Measurements from ENCODE around the gene MGAT4B.
"Not testable (repeated sequence)": the region's sequence is repeated elsewhere in the genome, so short reads cannot be mapped to it uniquely, and the experiment has no call there.

MGAT4B gene
- total RNA-seq = 77.0 to 79.6 reads per million in 2 donors

- no peak for DNase-seq
Measured at GRCh38 chr5:179806250-179807048, at the start of gene MGAT4B. Gene MGAT4B, minus strand, starts transcription at chr5:179806866. Its CDS starts 283 bp downstream, at chr5:179806583.

- no peak for DNase-seq
Measured at GRCh38 chr5:179854356-179854755, 47.7 kb upstream of the MGAT4B start.

GRCh38 chr5:179852993-179853547 lies 46.4 kb upstream of the MGAT4B start:
- DNase-seq = no peak

- no peak for DNase-seq
Measured at GRCh38 chr5:179841621-179842020, 35.0 kb upstream of the MGAT4B start.

DNA sequence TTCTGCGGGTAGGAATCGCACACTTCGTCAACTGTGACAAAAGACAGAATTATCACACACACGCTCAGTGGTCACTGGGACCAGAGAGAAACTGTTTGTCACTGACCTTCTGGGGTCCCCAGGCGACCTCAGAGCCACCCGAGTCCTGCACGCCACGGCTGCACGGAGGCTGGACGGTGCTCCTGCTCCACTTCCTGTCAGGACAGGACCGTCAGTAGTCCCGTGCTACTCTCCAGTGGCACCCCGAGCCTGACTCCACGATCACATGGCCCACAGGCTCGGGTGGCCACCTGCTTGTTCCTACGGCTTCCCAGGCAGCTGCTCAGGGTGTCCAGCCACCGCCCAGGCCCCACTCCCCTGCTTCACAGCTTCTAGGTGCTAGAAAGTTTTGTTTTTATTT lies 34.1 kb upstream of the MGAT4B start:
- DNase-seq = no peak

GRCh38 chr5:179840321-179840720 lies 33.7 kb upstream of the MGAT4B start:
- DNase-seq = no peak

GRCh38 chr5:179839328-179840256 lies 32.9 kb upstream of the MGAT4B start:
- DNase-seq = no peak

GRCh38 chr5:179837076-179838011 lies 30.7 kb upstream of the MGAT4B start:
- no peak for DNase-seq

DNA sequence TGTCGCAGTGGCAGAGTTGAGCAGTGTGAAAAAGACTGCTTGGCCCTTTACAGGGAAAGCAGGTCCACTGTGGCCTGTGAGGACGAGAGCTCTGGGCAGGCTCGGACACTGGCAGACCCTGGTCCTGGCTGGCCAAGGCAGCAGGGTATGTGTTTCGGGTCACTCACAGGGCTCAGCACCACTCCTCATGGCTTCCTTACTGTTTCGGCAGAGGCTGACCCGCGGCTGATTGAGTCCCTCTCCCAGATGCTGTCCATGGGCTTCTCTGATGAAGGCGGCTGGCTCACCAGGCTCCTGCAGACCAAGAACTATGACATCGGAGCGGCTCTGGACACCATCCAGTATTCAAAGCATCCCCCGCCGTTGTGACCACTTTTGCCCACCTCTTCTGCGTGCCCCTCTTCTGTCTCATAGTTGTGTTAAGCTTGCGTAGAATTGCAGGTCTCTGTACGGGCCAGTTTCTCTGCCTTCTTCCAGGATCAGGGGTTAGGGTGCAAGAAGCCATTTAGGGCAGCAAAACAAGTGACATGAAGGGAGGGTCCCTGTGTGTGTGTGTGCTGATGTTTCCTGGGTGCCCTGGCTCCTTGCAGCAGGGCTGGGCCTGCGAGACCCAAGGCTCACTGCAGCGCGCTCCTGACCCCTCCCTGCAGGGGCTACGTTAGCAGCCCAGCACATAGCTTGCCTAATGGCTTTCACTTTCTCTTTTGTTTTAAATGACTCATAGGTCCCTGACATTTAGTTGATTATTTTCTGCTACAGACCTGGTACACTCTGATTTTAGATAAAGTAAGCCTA lies 29.8 kb upstream of the MGAT4B start:
- peak; percentile 40 for DNase-seq

- not testable (repeated sequence) for DNase-seq
Measured at GRCh38 chr5:179834871-179835270, 28.2 kb upstream of the MGAT4B start.

DNA sequence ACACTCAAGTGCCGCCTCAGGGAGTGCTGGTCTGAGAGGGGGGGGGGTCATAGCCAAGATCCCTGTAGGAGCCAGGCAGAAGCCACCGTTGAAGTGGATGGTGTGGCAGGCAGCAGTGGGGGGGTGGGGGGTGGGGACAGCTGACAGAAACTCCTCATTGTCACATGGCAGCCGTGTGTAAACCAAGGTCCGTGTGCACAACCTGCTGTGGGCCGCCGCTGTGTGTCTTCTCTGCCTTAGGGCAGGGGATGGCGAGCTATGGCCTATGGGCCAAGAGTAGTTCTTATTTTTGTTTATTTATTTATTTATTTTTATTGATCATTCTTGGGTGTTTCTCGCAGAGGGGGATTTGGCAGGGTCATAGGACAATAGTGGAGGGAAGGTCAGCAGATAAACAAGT lies 27.5 kb upstream of the MGAT4B start:
- DNase-seq = no peak

- no peak for DNase-seq
Measured at GRCh38 chr5:179833709-179834070, 27.0 kb upstream of the MGAT4B start.

GRCh38 chr5:179833056-179833708 lies 26.5 kb upstream of the MGAT4B start:
- no peak for DNase-seq

DNA sequence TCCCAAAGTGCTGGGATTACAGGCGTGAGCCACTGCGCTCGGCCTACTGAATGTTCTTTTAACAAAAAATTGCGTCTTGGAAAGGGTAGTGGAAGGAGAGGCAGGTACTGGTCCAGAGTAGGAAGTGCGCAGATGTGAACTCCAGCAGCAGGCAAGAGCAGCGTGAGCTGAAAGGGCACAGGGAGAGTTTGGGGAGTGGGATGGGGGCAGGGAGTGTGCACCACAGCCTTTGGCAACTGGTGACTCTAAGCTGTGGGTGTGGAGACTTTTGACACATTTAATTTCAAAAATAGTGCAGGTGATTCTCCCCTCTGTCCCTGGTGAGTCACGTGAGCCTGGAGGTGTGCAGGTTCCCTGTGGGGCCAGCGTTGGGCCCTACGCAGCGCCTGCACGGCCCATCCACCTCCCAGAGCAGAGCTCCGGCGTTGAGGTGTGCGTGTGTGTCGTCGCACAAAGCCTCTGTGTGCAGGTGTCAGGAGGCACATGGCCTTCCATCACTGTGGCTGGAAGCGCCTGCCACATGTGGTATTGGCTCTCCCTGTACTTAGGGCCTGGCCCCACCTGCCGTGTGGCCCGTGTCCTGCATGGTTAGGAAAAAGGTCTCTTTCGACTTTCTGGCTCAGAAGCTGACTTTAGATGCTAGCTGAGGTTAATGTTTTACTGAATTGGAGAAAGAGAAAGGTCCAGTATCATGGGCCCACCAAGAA lies 25.5 kb upstream of the MGAT4B start:
- no peak for DNase-seq

DNA sequence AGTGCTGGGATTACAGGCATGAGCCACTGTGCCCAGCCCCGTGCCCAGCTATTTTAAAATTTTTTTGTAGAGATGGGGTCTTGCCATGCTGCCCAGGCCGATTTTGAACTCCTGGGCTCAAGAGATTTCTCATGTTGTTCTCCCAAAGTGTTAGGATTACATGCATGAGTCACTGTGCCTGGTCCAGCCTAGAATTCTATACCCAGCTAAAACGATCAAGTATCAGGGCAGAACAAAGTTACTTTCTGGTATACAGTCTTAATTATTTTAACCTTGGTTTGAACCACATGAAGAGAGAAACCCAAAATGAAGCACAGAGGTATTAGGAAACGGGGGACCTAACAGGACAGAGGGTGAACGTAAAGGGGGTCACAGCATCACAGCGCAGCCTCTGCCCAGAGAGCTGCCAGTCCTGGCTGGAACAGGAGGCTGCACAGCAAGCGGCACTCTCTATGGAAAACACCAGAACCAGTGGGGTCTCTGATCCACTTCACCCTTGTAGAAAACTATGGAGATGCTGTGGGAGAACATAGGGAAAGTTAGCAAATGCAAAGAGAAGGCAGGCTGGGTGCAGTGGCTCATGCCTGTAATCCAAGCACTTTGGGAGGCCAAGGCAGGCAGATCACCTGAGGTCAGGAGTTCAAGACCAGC lies 24.3 kb upstream of the MGAT4B start:
- DNase-seq = no peak

GRCh38 chr5:179829732-179830435 lies 23.2 kb upstream of the MGAT4B start:
- DNase-seq = no peak

GRCh38 chr5:179828756-179829421 lies 22.2 kb upstream of the MGAT4B start:
- no peak for DNase-seq

- DNase-seq = no peak
Measured at GRCh38 chr5:179827680-179828079, 21.0 kb upstream of the MGAT4B start.

Measured in T-helper 9 cell (primary cell).